Dedifferentiated amniotic fluid mesenchymal stem cell (primary cell): ENCODE results near the gene SF3B3.
"Not testable (repeated sequence)": the region's sequence is repeated elsewhere in the genome, so short reads cannot be mapped to it uniquely, and the experiment has no call there.

Experiments
- DNase-seq: peaks from one replicate; pipeline ENCODE4 v3.0.0-alpha.2; 2016; ENCODE audit errors: extremely low spot score

Gene SF3B3

GRCh38 chr16:70615945-70616344 lies 92.3 kb downstream of the SF3B3 start:
- no peak for DNase-seq

GRCh38 chr16:70621864-70622263 lies 98.2 kb downstream of the SF3B3 start:
- DNase-seq, result not testable (repeated sequence)
